Ishikawa (cell line): ENCODE results near the gene DOCK1.

Source experiments
- CEBPB ChIP-seq: IDR thresholded peaks from 2 replicates; pipeline ENCODE4 v1.6.1; 2012
- CREB1 ChIP-seq: IDR thresholded peaks from 2 replicates; pipeline ENCODE4 v1.6.1; 2012; ENCODE audit warnings: low read depth
- EGR1 ChIP-seq: IDR thresholded peaks from 2 replicates; pipeline ENCODE4 v1.6.1; 2012
- EP300 ChIP-seq: IDR thresholded peaks from 2 replicates; pipeline ENCODE4 v1.6.1; 2012; ENCODE audit warnings: borderline replicate concordance
- FOXM1 ChIP-seq: IDR thresholded peaks from 2 replicates; pipeline ENCODE4 v1.6.1; 2012; ENCODE audit warnings: low read depth, borderline replicate concordance
- MAX ChIP-seq: IDR thresholded peaks from 2 replicates; pipeline ENCODE4 v1.6.1; 2012
- NFIC ChIP-seq: IDR thresholded peaks from 2 replicates; pipeline ENCODE4 v1.6.1; 2012
- RAD21 ChIP-seq: IDR thresholded peaks from 2 replicates; pipeline ENCODE4 v1.6.1; 2012; ENCODE audit warnings: low read depth
- REST ChIP-seq: IDR thresholded peaks from 2 replicates; pipeline ENCODE4 v1.6.1; 2012; ENCODE audit warnings: low read depth, mild to moderate bottlenecking
- TAF1 ChIP-seq: IDR thresholded peaks from 2 replicates; pipeline ENCODE4 v1.6.1; 2012; ENCODE audit warnings: low read depth, mild to moderate bottlenecking
- TCF12 ChIP-seq: IDR thresholded peaks from 2 replicates; pipeline ENCODE4 v1.6.1; 2012; ENCODE audit warnings: low read depth
- TEAD4 ChIP-seq: IDR thresholded peaks from 2 replicates; pipeline ENCODE4 v1.6.1; 2012
- USF1 ChIP-seq: IDR thresholded peaks from 2 replicates; pipeline ENCODE4 v1.6.1; 2012
- YY1 ChIP-seq: IDR thresholded peaks from 2 replicates; pipeline ENCODE4 v1.6.1; 2012; ENCODE audit warnings: low read depth
- ZBTB7A ChIP-seq: IDR thresholded peaks from 2 replicates; pipeline ENCODE4 v1.6.1; 2012; ENCODE audit warnings: low read depth

Gene DOCK1

GRCh38 chr10:127250031-127250430 lies 344.8 kb downstream of the DOCK1 start:
- no peak for TF ChIP-seq REST
- no peak for TF ChIP-seq MAX
- TF ChIP-seq TAF1 = no peak
- TF ChIP-seq CREB1 = no peak
- no peak for TF ChIP-seq USF1
- TF ChIP-seq CEBPB = no peak
- no peak for TF ChIP-seq TEAD4
- no peak for TF ChIP-seq EP300
- TF ChIP-seq EGR1 = no peak
- TF ChIP-seq NFIC = no peak
- no peak for TF ChIP-seq YY1
- no peak for TF ChIP-seq TCF12
- TF ChIP-seq FOXM1 = no peak

GRCh38 chr10:127252818-127253217 lies 347.6 kb downstream of the DOCK1 start:
- TF ChIP-seq ZBTB7A (no peak), TEAD4 (no peak)

- TF ChIP-seq FOXM1 (no peak), YY1 (no peak), EGR1 (no peak), MAX (no peak), USF1 (no peak), REST (no peak), CEBPB (no peak), EP300 (no peak), CREB1 (no peak), RAD21 (no peak), ZBTB7A (no peak), TCF12 (no peak), NFIC (no peak)
These were observed 349.0 kb downstream of the DOCK1 start for GRCh38 chr10:127254276-127254675.

GRCh38 chr10:127257395-127257794 lies 352.2 kb downstream of the DOCK1 start:
- TF ChIP-seq USF1 = no peak
- TF ChIP-seq REST = no peak
- no peak for TF ChIP-seq CEBPB
- TF ChIP-seq MAX = no peak
- no peak for TF ChIP-seq YY1
- no peak for TF ChIP-seq FOXM1
- TF ChIP-seq RAD21 = no peak
- TF ChIP-seq NFIC = no peak
- no peak for TF ChIP-seq TEAD4
- TF ChIP-seq TCF12 = no peak
- TF ChIP-seq EGR1 = no peak
- TF ChIP-seq CREB1 = no peak
- TF ChIP-seq ZBTB7A = no peak
- TF ChIP-seq EP300 = no peak
- TF ChIP-seq TAF1 = no peak
